Measurements from ENCODE around the gene KRABD2.

The KRABD2 gene

GRCh38 chr17:8376271-8377067 lies at the start of gene KRABD2:
KRABD2 (minus strand) TSS chr17:8376704.
- DNase-seq (peak; percentile 85 to 94 (median 88)), ATAC-seq (peak; percentile 98 to 99)
- H3K9me3 Mint-ChIP-seq: no peaks in the 10 kb centered on the region
- H3K36me3 Mint-ChIP-seq: peaks cover 6 to 56% (median 16%) of the 10 kb centered on the region in 3 donors
- POLR2A ChIA-PET: interaction anchor here (0.6 to 2.1 kb wide), 4 partner anchors 9 to 154 kb away, joined by 3 to 10 read pairs (median 4); partner anchors contain the start of gene SLC25A35
- H3K4me1 Mint-ChIP-seq: peaks cover 15 to 61% (median 51%) of the 10 kb centered on the region in 4 donors
- peak within 1 kb of the TSS; percentile 64 to 96 (median 91) for H3K4me3 Mint-ChIP-seq
- H3K27me3 Mint-ChIP-seq: no peaks in the 10 kb centered on the region
- peak within 1 kb of the TSS; percentile 43 to 96 (median 92) for H3K27ac Mint-ChIP-seq

DNA sequence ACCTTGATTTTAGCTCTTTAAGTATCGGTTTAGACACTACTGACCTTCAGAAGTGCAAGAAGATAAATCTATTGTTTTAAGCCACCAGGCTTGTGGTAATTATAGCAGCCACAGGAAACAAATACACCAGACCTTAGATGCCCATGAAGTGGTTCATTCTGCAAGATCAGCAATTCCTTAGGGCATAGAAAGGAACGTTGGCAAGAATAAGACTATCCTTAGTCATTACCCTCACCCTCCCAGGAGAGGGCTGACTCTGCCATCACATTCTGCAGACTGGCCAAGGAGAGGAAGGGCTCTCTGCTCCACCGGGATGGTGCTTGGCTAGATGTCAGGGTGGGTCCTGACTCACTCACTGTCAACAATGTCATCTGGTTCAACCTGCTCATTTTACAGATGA lies 45.1 kb upstream of the KRABD2 start:
- POLR2A ChIA-PET: no interaction called here
- H3K27ac Mint-ChIP-seq: peak overlapping the region in 1 of 10 donors; percentile 40
- peaks cover 0 to 2% (median 0%) of the 10 kb centered on the region in 9 donors for H3K9me3 Mint-ChIP-seq
- DNase-seq: no peak
- no peak for ATAC-seq
- H3K27me3 Mint-ChIP-seq: peaks cover 12 to 57% (median 30%) of the 10 kb centered on the region in 5 donors
- peaks cover 0 to 1% (median 0%) of the 10 kb centered on the region in 4 donors for H3K4me1 Mint-ChIP-seq
- H3K4me3 Mint-ChIP-seq: no peak overlapping the region
- no peaks in the 10 kb centered on the region for H3K36me3 Mint-ChIP-seq

- peaks cover 0 to 2% (median 0%) of the 10 kb centered on the region in 9 donors for H3K9me3 Mint-ChIP-seq
- POLR2A ChIA-PET: interaction anchor here (0.6 kb wide), 1 partner anchor 13 kb away, joined by 3 read pairs; no protein-coding TSS in a partner anchor
- peak overlapping the region in 1 of 10 donors; percentile 34 for H3K27ac Mint-ChIP-seq
- H3K36me3 Mint-ChIP-seq: no peaks in the 10 kb centered on the region
- H3K4me3 Mint-ChIP-seq: no peak overlapping the region
- ATAC-seq (no peak), DNase-seq (no peak)
- peaks cover 12 to 63% (median 34%) of the 10 kb centered on the region in 5 donors for H3K27me3 Mint-ChIP-seq
- peaks cover 0 to 1% (median 0%) of the 10 kb centered on the region in 4 donors for H3K4me1 Mint-ChIP-seq
These were observed 43.8 kb upstream of the KRABD2 start for GRCh38 chr17:8420041-8420934.

DNA sequence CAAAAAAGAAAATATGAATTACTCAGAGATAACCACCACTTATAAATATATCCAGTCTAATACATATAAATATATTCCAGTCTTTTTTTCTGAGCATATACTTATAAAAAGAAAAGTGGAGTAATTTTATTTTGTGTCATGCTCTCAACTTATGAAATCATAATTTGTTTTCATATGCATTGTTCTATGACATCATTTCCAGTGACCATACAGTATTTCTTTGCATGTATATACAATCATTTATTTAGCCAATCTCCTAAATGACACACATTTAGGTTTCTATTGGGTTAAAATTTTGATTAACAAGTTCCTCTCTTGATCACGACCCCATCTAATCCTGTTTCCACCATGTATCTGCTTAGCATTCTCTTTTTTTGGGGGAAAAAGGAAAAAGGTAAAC lies 42.8 kb upstream of the KRABD2 start:
- peaks cover 0 to 1% (median 0%) of the 10 kb centered on the region in 4 donors for H3K4me1 Mint-ChIP-seq
- H3K27me3 Mint-ChIP-seq: peaks cover 8 to 63% (median 30%) of the 10 kb centered on the region in 5 donors
- H3K4me3 Mint-ChIP-seq: no peak overlapping the region
- H3K36me3 Mint-ChIP-seq: no peaks in the 10 kb centered on the region
- POLR2A ChIA-PET: no interaction called here
- H3K27ac Mint-ChIP-seq: no peak overlapping the region
- H3K9me3 Mint-ChIP-seq: no peaks in the 10 kb centered on the region
- DNase-seq: no peak
- no peak for ATAC-seq

DNA sequence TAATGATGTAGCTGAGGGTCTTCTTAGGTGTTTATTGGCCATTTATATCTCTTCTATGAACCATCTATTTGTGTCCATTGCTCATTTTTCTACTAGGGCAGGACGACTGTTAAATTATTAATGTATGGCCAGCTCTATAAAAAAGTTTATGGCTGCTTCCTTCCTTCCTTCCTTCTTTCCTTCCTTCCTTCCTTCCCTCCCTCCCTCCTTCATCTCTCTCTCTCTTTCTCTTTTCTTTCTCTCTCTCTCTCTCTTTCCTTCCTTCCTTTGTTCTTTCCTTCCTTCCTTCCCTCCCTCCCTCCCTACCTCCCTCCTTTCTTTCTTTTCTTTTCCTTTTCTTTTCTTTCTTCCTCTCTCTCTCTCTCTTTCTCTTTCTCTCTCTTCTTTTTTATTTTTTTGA lies 42.0 kb upstream of the KRABD2 start:
- Mint-ChIP-seq H3K9me3 (no peaks in the 10 kb centered on the region), H3K4me1 (peaks cover 2 to 3% (median 2%) of the 10 kb centered on the region in 4 donors), H3K27me3 (peaks cover 8 to 63% (median 29%) of the 10 kb centered on the region in 5 donors), H3K27ac (peak overlapping the region in 1 of 10 donors; percentile 78), H3K4me3 (no peak overlapping the region), H3K36me3 (no peaks in the 10 kb centered on the region)
- POLR2A ChIA-PET: no interaction called here
- DNase-seq (no peak), ATAC-seq (no peak)

DNA sequence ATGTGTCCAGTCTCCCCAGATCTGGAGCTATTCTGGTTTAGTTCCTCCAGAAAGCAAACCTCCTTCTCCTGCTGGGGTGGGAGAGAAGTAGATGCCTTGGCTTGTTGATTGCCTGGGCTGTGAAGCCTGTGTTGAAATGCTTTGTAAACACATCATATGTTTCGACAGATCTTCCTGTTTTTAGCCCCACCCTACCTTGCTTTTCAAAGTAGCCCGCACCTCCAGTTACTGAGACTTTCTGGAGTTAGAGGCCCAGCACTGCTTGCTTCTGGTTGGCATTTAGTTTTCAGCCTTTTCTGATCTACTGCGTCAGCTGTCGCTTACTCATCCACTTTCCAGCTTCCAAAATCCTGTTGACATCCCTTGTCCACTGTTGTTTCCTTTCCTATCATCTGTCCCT lies 41.3 kb upstream of the KRABD2 start:
- Mint-ChIP-seq H3K27ac (no peak overlapping the region), H3K4me1 (peaks cover 7 to 9% (median 9%) of the 10 kb centered on the region in 4 donors), H3K27me3 (peaks cover 8 to 62% (median 24%) of the 10 kb centered on the region in 5 donors), H3K36me3 (no peaks in the 10 kb centered on the region), H3K9me3 (no peaks in the 10 kb centered on the region), H3K4me3 (no peak overlapping the region)
- DNase-seq (no peak), ATAC-seq (no peak)
- POLR2A ChIA-PET: no interaction called here

DNA sequence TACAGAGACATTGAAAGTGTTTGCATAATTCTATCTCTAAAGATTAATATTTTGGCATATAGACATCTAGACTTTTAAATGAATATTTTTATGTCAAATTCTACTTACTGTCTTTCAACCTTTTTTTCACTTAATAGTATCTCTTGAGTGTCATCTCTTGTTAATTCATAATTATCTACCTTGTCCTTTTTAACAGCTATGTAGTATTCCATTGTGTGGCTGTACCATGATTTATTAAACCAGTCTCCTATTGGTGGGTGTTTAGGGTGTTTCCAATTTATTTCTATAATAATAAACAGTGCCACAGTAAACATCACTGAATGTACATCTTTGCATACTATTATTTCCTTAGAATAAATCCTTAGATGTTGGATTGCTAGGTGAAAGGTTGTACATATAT lies 37.4 kb upstream of the KRABD2 start:
- Mint-ChIP-seq H3K4me3 (no peak overlapping the region), H3K4me1 (peaks cover 10 to 19% (median 17%) of the 10 kb centered on the region in 4 donors), H3K27ac (no peak overlapping the region), H3K9me3 (no peaks in the 10 kb centered on the region), H3K27me3 (peaks cover 5 to 29% (median 16%) of the 10 kb centered on the region in 5 donors), H3K36me3 (no peaks in the 10 kb centered on the region)
- POLR2A ChIA-PET: no interaction called here
- no peak for DNase-seq
- no peak for ATAC-seq

DNA sequence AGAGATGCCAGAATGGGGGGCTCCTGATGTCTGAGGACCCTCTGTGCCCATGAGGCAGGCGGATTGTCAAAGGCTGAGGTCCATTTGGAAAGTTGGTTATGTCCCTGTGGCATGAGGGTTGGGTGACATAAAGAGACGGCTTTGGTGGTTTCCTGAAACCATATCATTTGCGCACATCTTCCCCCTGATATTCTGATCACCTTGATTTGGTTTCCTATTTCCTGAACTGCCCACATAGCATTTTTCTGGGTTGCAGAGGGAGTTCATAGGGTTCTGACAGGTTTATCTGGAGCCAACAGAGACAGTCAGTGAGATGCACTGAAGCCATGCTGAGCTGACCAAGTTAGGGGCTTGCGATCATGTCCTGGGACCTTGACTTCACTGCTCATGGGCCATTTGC lies 36.8 kb upstream of the KRABD2 start:
- ATAC-seq: peak in 1 of 2 donors; percentile 77
- Mint-ChIP-seq H3K36me3 (no peaks in the 10 kb centered on the region), H3K4me1 (peaks cover 10 to 19% (median 17%) of the 10 kb centered on the region in 4 donors), H3K27ac (peak overlapping the region in 3 of 10 donors; percentile 46 to 77 (median 73)), H3K9me3 (no peaks in the 10 kb centered on the region), H3K27me3 (peaks cover 6 to 26% (median 12%) of the 10 kb centered on the region in 5 donors), H3K4me3 (no peak overlapping the region)
- POLR2A ChIA-PET: no interaction called here
- peak in 1 of 10 donors; percentile 15 for DNase-seq

DNA sequence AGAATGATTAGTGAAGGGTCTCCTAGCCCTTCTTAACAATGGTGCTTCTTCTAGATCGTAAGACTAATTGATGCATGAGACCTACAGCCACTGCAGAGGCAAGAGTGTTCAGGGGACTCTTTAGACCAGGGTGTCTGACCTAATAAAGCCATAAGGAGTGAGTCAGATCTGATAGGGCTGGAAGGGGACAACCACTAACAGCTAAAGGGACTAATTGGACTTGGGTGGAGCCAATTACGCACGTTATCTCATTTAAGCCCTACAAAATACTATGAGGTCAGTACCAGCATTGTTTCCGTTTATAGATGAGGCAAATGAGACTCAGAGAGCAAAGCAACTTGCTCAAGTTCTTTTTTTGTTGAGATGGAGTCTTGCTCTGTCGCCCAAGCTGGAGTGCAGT lies 35.6 kb upstream of the KRABD2 start:
- no peaks in the 10 kb centered on the region for H3K36me3 Mint-ChIP-seq
- H3K27me3 Mint-ChIP-seq: peaks cover 5 to 20% (median 10%) of the 10 kb centered on the region in 5 donors
- no peak overlapping the region for H3K4me3 Mint-ChIP-seq
- H3K9me3 Mint-ChIP-seq: no peaks in the 10 kb centered on the region
- POLR2A ChIA-PET: no interaction called here
- no peak for DNase-seq
- H3K27ac Mint-ChIP-seq: peak overlapping the region in 1 of 10 donors; percentile 59
- no peak for ATAC-seq
- peaks cover 10 to 19% (median 17%) of the 10 kb centered on the region in 4 donors for H3K4me1 Mint-ChIP-seq

DNA sequence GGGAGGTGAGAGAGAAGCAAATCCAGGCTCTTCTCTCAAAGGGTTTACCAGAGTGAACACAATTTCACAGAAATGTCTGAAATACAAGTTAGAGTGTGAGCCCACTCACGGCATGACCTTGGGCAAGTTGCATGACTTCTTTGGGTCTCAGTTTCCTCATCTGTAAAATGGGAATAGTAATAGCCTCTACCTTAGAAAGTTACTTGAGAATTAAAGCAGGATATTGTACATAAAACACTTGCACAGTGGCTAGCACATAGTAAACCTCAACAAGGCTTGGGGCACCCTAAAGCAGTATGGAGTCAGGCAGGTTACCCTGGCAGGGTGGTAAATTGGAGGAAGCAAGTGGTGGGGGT lies 34.4 kb upstream of the KRABD2 start:
- Mint-ChIP-seq H3K9me3 (no peaks in the 10 kb centered on the region), H3K4me3 (no peak overlapping the region), H3K36me3 (no peaks in the 10 kb centered on the region), H3K27ac (peak overlapping the region in 1 of 10 donors; percentile 84), H3K27me3 (peaks cover 4 to 9% (median 5%) of the 10 kb centered on the region in 5 donors), H3K4me1 (peaks cover 10 to 19% (median 17%) of the 10 kb centered on the region in 4 donors)
- ATAC-seq: no peak
- no peak for DNase-seq
- POLR2A ChIA-PET: interaction anchor here (1.0 to 1.9 kb wide), 2 partner anchors 335 to 587 kb away, joined by 3 to 9 read pairs; no protein-coding TSS in a partner anchor

DNA sequence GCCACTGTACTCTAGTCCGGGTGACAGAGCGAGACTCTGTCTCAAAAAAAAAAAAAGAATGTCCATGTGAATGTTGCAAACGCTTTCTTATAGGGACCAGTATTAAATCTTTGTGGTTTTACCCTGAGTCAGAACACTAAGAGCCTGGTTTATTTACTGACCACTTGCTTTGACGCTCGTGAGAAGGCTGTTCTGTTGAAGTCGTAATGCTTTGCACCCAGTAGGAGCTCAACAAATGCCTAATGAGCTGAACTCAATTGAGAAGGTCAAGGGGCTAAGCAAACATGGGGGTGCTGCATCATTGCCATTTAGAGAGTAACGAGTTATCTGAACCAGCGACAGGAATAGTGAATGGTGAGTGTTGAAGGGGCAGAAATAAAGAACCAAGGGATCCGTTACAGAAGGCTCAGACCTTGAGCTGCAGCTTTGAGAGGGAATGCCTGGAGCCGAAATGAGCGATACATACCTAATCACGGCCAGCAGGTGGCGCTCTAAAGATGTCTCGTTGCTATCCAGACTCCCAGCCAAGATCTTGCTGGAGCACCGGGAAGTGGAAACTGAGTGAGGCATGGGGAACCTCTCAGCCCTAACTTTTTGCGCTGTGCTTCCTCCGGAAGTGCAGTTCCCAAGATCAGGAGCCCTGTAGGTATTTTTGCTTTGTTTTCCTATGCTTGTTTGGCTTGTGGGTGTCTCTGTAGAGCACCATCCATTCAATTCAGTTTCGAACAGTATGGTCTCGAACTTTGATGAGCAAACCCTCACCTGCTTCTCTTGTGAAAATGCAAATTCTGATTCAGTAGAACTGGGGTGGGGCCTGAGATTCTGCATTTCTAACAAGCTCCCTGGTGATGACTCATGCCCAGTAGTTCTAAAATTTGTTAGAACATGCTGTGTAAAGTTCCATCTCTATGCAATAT lies 33.7 kb upstream of the KRABD2 start:
- Mint-ChIP-seq H3K36me3 (no peaks in the 10 kb centered on the region), H3K4me3 (peak overlapping the region in 1 of 10 donors; percentile 10), H3K27me3 (peaks cover 4 to 10% (median 5%) of the 10 kb centered on the region in 5 donors), H3K27ac (peak overlapping the region in 3 of 10 donors; percentile 9 to 51 (median 40)), H3K9me3 (no peaks in the 10 kb centered on the region), H3K4me1 (peaks cover 10 to 19% (median 17%) of the 10 kb centered on the region in 4 donors)
- peak; percentile 77 to 92 for ATAC-seq
- POLR2A ChIA-PET: interaction anchor here (0.6 to 1.9 kb wide), 3 partner anchors 41 to 588 kb away, joined by 3 to 9 read pairs (median 4); no protein-coding TSS in a partner anchor
- peak; percentile 58 to 85 (median 74) for DNase-seq

All from naive thymus-derived CD8-positive, alpha-beta T cell (primary cell).